Tibial nerve (tissue), 4 donors: ENCODE results near the gene TEF.

Source experiments
- EP300 ChIP-seq, 2 donors: sonication (generic); formaldehyde crosslinking; IDR thresholded peaks; one replicate each; pipeline ENCODE4 v1.6.1; 2017; ENCODE audit warnings: antibody characterized with exemption in 2 of 2, mild to moderate bottlenecking in 1 of 2
- TF ChIP-seq, protein P1 (sequence below), 5 experiments: fragments of 200-600 bp in 3 of 5; fragments of 450-650 bp in 2 of 5; sonication (generic) in 3 of 5; IDR thresholded peaks; one replicate each; pipeline ENCODE4 v1.5.1; 2016 to 2019; ENCODE audit warnings: antibody characterized with exemption in 5 of 5, mild to moderate bottlenecking in 3 of 5, moderate library complexity in 2 of 5

DNA sequence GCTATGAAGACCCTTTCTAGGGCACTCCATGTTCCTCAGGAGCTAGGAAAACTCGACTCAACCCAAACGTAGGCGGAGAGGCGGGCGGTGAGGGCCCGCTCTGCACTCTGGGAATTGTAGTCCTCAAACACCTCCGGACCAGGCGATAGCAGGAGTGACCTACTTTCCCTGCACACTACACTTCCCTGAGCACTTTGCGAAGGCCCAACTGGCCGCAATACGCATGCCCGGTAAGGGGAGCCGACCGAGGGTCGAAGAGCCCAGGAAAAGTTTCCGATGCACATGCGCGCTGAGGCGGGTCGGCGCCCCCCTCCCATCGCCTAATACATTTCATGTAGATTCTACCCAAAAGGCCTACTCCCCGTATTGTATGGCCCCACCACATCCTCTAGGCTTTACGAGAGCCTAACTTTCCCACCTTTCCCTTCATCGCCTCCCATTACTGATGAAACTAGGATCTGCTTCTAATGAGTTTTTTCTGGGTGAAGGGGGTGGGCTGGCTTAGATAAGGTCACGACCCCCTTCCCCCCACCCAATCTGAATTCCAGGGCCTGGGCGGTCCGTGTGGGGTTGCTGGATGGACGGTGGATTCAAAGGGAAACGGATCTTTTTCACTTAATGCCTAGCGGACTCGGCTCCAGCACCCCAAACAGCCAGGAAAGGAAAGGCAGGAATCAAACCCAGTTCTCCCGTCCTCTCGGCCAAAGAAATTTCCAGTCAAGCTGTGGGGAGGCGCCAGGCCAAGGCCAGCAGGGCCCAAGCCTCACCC lies 62.8 kb downstream of the TEF start:
- TF ChIP-seq, protein P1, sequence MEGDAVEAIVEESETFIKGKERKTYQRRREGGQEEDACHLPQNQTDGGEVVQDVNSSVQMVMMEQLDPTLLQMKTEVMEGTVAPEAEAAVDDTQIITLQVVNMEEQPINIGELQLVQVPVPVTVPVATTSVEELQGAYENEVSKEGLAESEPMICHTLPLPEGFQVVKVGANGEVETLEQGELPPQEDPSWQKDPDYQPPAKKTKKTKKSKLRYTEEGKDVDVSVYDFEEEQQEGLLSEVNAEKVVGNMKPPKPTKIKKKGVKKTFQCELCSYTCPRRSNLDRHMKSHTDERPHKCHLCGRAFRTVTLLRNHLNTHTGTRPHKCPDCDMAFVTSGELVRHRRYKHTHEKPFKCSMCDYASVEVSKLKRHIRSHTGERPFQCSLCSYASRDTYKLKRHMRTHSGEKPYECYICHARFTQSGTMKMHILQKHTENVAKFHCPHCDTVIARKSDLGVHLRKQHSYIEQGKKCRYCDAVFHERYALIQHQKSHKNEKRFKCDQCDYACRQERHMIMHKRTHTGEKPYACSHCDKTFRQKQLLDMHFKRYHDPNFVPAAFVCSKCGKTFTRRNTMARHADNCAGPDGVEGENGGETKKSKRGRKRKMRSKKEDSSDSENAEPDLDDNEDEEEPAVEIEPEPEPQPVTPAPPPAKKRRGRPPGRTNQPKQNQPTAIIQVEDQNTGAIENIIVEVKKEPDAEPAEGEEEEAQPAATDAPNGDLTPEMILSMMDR (IDR thresholded peaks at IDR 0.05): peak in 1 of 5 experiments; percentile 20
- TF ChIP-seq EP300 (IDR thresholded peaks at IDR 0.05): peak; percentile 58 to 92
